Thyroid gland (tissue), 4 donors: ENCODE measurements around the gene FRMD4A. TPM values are rescaled to one million over a fixed set of nuclear protein-coding genes. Genes with fewer than 3 reads are reported as not detected.

ENCODE experiments used
- DNase-seq, 2 donors: peaks; one replicate each; pipeline ENCODE4 v3.0.0-alpha.2; 2019
- H3K27ac ChIP-seq, 3 donors: fragments of 200-600 bp; sonication (generic); 1 replicate in 2 of 3; 2 replicates in 1 of 3; pipeline ENCODE4 v1.5.1; 2016 to 2019; ENCODE audit warnings: mild to moderate bottlenecking in 1 of 3, moderate library complexity in 1 of 3
- H3K27me3 ChIP-seq: fragments of 200-600 bp; sonication (generic); one replicate; pipeline ENCODE4 v1.5.1; 2019
- H3K36me3 ChIP-seq, 2 donors: fragments of 200-600 bp; sonication (generic); one replicate each; pipeline ENCODE4 v1.5.1; 2016 to 2019
- H3K4me1 ChIP-seq, 2 donors: fragments of 200-600 bp; sonication (generic); one replicate each; pipeline ENCODE4 v1.5.1; 2017 to 2019
- H3K4me3 ChIP-seq, 3 donors: fragments of 200-600 bp; sonication (generic); replicated peaks in 1 of 3; 1 replicate in 2 of 3; 2 replicates in 1 of 3; pipeline ENCODE4 v1.5.1; 2016; ENCODE audit warnings: mild to moderate bottlenecking in 1 of 3
- H3K9me3 ChIP-seq: fragments of 200-600 bp; sonication (generic); one replicate; pipeline ENCODE4 v1.5.1; 2017
- POLR2A ChIP-seq, 2 donors: fragments of 450-650 bp; IDR thresholded peaks; one replicate each; pipeline ENCODE4 v1.6.1; 2017; ENCODE audit warnings: antibody characterized with exemption in 2 of 2, mild to moderate bottlenecking in 2 of 2, moderate library complexity in 1 of 2
- WGBS, 2 donors: methylation state at CpG; one replicate each; pipeline ENCODE4 v1.1.5; 2017; 5-methylcytosine and 5-hydroxymethylcytosine counted together
- intact Hi-C: fragments of 100-400 bp; cut with DNase I; formaldehyde crosslinking; loops from one replicate; pipeline ENCODE4 v1.15.1; 2023
- total RNA-seq, 4 donors: library from RNA; depleted of rRNA; stranded (reverse); fragments of >200 nt; gene quantifications; one replicate each; pipeline ENCODE4 v1.2.3, GENCODE V29; 2016
- TF ChIP-seq, protein P1 (sequence below), 6 experiments: fragments of 200-600 bp in 3 of 6; fragments of 450-650 bp in 3 of 6; sonication (generic) in 3 of 6; IDR thresholded peaks; one replicate each; pipeline ENCODE4 v1.5.1; 2016 to 2019; ENCODE audit warnings: antibody characterized with exemption in 6 of 6, mild to moderate bottlenecking in 2 of 6, inconsistent platforms in 1 of 6, moderate library complexity in 1 of 6

Gene FRMD4A
- total RNA-seq, 4 donors from 2014 or later, result 10.6 to 18.6 (median 16.3) TPM

DNA sequence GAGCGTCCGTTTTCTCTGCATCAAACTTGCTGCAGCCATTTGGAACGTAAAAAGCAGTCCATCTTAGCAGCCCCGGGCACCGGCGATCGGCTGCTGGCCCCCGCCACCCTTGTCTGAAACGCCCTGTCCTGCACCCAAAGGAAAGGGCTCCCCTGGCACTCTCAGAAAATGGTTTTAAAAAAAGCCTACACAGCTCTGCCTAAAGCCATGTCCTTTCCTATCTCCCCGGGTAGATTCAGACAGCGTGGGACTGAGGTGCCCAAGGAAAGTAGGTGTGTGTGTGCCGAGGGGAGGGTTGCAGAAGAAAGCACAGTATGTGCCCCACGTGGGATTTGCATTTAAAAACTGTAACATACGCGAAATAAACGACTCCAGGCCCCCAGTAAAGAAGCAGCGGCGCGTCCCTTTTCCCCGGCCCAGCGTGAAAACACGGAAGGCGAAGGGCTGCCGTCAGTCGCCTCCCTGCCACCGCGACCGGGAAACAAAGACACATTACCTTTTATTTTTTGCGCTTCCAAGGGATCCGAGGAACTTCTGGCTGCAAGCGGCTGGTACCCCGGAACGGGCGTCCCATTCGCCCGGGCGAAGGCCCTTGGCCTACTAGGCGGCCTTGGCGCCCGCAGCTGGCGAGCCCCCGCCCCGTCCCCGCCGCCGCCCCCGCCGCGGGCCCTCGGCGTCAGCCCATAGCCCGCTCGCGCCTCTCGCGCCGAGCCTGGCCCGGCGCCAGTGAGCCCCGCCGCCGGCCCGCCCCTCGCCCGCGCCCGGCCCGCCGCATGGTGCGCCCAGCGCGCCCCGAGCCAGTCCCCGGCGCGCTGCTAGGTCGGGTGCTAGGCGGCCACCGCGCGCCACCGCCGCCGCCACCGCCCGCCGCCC, 439.4 kb downstream of the FRMD4A start:
- Histone ChIP-seq H3K9me3 (no peaks in the 10 kb centered on the region), H3K27me3 (no peaks in the 10 kb centered on the region), H3K27ac (peak overlapping the region; percentile 5 to 59 (median 59)), H3K36me3 (no peaks in the 10 kb centered on the region), H3K4me3 (peak overlapping the region in 2 of 3 donors; percentile 39 to 49), H3K4me1 (peaks cover 12 to 25% of the 10 kb centered on the region in 2 donors)
- 7 to 8% methylated on average over 30 to 37 of the region's 87 CpGs for WGBS, 2 donors
- TF ChIP-seq POLR2A (IDR thresholded peaks at IDR 0.05), result peak in 1 of 2 donors; percentile 5
- TF ChIP-seq, protein P1, sequence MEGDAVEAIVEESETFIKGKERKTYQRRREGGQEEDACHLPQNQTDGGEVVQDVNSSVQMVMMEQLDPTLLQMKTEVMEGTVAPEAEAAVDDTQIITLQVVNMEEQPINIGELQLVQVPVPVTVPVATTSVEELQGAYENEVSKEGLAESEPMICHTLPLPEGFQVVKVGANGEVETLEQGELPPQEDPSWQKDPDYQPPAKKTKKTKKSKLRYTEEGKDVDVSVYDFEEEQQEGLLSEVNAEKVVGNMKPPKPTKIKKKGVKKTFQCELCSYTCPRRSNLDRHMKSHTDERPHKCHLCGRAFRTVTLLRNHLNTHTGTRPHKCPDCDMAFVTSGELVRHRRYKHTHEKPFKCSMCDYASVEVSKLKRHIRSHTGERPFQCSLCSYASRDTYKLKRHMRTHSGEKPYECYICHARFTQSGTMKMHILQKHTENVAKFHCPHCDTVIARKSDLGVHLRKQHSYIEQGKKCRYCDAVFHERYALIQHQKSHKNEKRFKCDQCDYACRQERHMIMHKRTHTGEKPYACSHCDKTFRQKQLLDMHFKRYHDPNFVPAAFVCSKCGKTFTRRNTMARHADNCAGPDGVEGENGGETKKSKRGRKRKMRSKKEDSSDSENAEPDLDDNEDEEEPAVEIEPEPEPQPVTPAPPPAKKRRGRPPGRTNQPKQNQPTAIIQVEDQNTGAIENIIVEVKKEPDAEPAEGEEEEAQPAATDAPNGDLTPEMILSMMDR (IDR thresholded peaks at IDR 0.05), result no peak
- intact Hi-C loops, result no loop called here
- DNase-seq, result peak in 1 of 2 donors; percentile 33

DNA sequence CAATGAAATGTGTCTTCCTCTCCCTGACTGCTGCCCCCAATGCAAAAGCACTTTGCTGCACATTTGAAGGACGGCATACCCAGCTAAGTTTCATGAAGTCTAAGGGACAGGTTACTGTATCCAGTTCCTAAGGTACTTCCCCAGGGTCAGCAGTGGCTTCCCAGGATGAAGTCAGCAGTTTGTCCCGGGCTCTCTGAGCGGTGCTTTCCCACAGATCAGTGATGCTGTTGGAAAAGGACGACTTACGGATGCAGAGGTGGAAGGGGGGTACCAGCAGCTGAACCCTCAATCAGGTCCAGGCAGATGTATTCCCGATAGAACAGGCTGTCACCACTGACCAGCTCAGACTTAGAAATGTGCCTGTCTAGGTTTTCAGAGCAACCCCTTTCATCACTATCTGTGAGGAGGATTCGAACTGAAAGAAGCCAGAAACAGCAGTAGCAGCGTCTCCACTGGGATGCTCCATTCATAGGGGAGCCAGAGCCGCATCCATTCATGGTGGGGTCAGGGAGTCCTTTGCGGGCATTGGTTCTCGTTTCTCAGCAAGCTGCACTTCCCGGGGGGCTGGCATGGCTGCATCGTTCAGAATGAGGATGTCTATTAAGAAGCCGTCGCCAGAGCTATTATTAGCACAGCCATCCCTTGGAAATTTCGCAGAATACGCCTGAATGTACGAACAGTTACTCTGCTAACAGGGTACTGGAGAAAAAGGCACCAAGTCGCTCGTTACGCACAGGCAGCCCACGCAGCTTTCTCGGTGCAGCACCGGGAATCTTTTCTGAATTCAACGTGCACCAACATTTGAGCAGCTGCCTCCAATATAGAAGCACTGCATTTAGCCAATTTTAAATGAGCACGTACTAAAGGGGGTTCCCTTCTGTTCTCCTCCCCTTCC, 440.2 kb downstream of the FRMD4A start:
- no peaks in the 10 kb centered on the region for H3K27me3 ChIP-seq
- 32% methylated on average over 26 of the region's 26 CpGs for WGBS, 2 donors
- DNase-seq, result no peak
- intact Hi-C loops, result no loop called here
- H3K9me3 ChIP-seq, result no peaks in the 10 kb centered on the region
- H3K27ac ChIP-seq, result peak overlapping the region in 2 of 3 donors; percentile 26 to 59
- H3K4me3 ChIP-seq, result peak overlapping the region in 2 of 3 donors; percentile 39 to 49
- no peaks in the 10 kb centered on the region for H3K36me3 ChIP-seq
- peaks cover 12 to 25% of the 10 kb centered on the region in 2 donors for H3K4me1 ChIP-seq
- TF ChIP-seq, protein P1 (IDR thresholded peaks at IDR 0.05), result no peak
- no peak for TF ChIP-seq POLR2A (IDR thresholded peaks at IDR 0.05)

DNA sequence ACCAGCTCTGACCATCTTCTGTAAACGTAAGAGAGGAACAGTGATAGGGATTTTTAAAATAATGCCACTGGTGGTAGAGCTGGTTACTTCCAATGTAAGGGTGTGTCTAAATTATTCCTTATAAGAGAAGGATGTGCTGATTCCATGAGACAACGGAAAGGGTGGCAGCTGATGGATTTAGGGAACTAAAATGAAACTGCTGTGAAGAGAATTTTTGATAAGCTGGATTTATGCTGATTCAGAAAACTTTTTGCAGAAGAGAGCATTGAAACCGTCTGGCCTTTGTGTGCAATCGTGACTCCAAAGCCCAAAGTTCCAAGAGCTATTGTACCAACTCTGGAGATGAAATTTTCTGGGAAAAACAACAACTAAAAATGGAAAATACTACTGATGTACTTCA, 443.0 kb downstream of the FRMD4A start:
- Histone ChIP-seq H3K36me3 (no peaks in the 10 kb centered on the region), H3K4me1 (peaks cover 17 to 32% of the 10 kb centered on the region in 2 donors), H3K27me3 (no peaks in the 10 kb centered on the region), H3K9me3 (no peaks in the 10 kb centered on the region), H3K27ac (no peak overlapping the region), H3K4me3 (no peak overlapping the region)
- no peak for TF ChIP-seq POLR2A (IDR thresholded peaks at IDR 0.05)
- TF ChIP-seq, protein P1 (IDR thresholded peaks at IDR 0.05), result no peak
- 70 to 88% methylated on average over 4 of the region's 4 CpGs for WGBS, 2 donors
- DNase-seq, result no peak
- intact Hi-C loops, result no loop called here

DNA sequence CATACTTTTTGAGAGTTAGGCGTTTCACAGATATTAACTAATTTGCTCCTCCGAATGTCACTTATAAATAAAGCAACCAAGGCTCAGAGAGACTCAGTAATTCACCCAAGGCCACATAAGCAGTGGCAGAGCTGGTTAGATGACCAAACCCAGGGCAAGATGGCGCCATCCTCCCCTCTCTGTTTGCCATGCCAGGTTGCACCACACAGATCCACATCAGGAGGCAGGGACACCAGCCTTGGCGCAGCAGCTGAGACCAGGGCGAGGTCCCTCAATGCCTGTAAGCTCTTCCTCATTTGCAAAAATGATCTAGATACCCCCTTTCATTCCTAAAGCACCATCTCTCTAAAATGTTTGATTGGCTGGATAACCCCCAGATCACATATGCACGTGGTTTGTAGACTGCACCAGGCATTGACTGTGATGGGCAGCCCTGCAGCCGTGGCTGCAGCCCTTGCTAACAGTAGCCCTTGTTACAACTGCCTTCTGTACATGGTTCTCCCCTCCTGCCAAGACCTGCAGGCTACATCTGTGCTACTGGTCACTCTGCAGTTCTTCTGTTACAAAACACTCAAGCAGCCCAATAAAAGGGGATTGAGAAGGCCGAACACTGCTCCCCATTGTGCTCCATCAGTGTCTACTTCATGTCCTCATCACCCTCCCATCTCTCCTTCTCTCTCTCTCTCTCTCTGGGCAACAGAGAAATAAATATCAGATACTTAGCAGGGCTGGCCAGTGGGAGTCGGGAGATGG, 445.3 kb downstream of the FRMD4A start:
- 94% methylated on average over 9 of the region's 9 CpGs for WGBS, 2 donors
- peaks cover 17 to 29% of the 10 kb centered on the region in 2 donors for H3K4me1 ChIP-seq
- intact Hi-C loops, result no loop called here
- TF ChIP-seq POLR2A (IDR thresholded peaks at IDR 0.05), result no peak
- TF ChIP-seq, protein P1 (IDR thresholded peaks at IDR 0.05), result no peak
- no peaks in the 10 kb centered on the region for H3K36me3 ChIP-seq
- H3K9me3 ChIP-seq, result no peaks in the 10 kb centered on the region
- H3K27me3 ChIP-seq, result no peaks in the 10 kb centered on the region
- DNase-seq, result no peak
- no peak overlapping the region for H3K27ac ChIP-seq
- no peak overlapping the region for H3K4me3 ChIP-seq
